Tibial nerve (tissue), 4 donors: ENCODE data around the gene ALDH1L1.

Source experiments
- EP300 ChIP-seq, 2 donors: sonication (generic); formaldehyde crosslinking; IDR thresholded peaks; one replicate each; pipeline ENCODE4 v1.6.1; 2017; ENCODE audit warnings: antibody characterized with exemption in 2 of 2, mild to moderate bottlenecking in 1 of 2
- POLR2A ChIP-seq, 2 donors: fragments of 450-650 bp; IDR thresholded peaks; one replicate each; pipeline ENCODE4 v1.6.1; 2017; ENCODE audit warnings: antibody characterized with exemption in 2 of 2, mild to moderate bottlenecking in 2 of 2, moderate library complexity in 2 of 2
- TF ChIP-seq, protein P1 (sequence below), 5 experiments: fragments of 200-600 bp in 3 of 5; fragments of 450-650 bp in 2 of 5; sonication (generic) in 3 of 5; IDR thresholded peaks; one replicate each; pipeline ENCODE4 v1.5.1; 2016 to 2019; ENCODE audit warnings: antibody characterized with exemption in 5 of 5, mild to moderate bottlenecking in 3 of 5, moderate library complexity in 2 of 5

DNA sequence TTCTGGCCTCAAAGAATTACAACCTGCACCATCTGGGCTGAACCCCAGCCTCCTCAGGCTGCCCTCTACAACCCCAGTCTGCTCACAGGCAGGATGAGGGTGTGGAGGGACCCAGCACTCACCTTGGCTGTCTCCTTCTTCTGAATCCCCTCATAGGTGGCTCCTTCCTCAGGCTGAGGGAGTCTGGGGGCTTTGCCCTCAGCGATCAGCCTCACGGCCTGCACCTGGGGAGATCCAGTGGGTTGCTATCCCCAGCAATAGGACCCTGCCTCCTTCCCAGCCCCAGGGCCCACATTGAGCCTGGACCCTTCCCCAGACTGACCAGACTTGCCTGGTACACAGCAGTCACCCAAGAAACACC is 25.1 kb downstream of the ALDH1L1 start:
- TF ChIP-seq POLR2A (IDR thresholded peaks at IDR 0.05), result no peak
- TF ChIP-seq, protein P1, sequence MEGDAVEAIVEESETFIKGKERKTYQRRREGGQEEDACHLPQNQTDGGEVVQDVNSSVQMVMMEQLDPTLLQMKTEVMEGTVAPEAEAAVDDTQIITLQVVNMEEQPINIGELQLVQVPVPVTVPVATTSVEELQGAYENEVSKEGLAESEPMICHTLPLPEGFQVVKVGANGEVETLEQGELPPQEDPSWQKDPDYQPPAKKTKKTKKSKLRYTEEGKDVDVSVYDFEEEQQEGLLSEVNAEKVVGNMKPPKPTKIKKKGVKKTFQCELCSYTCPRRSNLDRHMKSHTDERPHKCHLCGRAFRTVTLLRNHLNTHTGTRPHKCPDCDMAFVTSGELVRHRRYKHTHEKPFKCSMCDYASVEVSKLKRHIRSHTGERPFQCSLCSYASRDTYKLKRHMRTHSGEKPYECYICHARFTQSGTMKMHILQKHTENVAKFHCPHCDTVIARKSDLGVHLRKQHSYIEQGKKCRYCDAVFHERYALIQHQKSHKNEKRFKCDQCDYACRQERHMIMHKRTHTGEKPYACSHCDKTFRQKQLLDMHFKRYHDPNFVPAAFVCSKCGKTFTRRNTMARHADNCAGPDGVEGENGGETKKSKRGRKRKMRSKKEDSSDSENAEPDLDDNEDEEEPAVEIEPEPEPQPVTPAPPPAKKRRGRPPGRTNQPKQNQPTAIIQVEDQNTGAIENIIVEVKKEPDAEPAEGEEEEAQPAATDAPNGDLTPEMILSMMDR (IDR thresholded peaks at IDR 0.05), result no peak
- TF ChIP-seq EP300 (IDR thresholded peaks at IDR 0.05), result no peak
